ENCODE measurements around the gene MPC2.

- TF ChIP-seq, protein P1, sequence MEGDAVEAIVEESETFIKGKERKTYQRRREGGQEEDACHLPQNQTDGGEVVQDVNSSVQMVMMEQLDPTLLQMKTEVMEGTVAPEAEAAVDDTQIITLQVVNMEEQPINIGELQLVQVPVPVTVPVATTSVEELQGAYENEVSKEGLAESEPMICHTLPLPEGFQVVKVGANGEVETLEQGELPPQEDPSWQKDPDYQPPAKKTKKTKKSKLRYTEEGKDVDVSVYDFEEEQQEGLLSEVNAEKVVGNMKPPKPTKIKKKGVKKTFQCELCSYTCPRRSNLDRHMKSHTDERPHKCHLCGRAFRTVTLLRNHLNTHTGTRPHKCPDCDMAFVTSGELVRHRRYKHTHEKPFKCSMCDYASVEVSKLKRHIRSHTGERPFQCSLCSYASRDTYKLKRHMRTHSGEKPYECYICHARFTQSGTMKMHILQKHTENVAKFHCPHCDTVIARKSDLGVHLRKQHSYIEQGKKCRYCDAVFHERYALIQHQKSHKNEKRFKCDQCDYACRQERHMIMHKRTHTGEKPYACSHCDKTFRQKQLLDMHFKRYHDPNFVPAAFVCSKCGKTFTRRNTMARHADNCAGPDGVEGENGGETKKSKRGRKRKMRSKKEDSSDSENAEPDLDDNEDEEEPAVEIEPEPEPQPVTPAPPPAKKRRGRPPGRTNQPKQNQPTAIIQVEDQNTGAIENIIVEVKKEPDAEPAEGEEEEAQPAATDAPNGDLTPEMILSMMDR (IDR thresholded peaks at IDR 0.05), result no peak
- no peak for TF ChIP-seq POLR2A (IDR thresholded peaks at IDR 0.05)
Observed at GRCh38 chr1:167881069-167881468, 55.8 kb downstream of the MPC2 start.

Measured in body of pancreas (tissue), 4 donors.